Testis (tissue), 3 donors: Measurements from ENCODE around the gene GIPC1. TPM values are rescaled to one million over a fixed set of nuclear protein-coding genes. Genes with fewer than 3 reads are reported as not detected.
A peak's percentile ranks its signal among the peaks of the same experiment; 100 is the strongest.

Source experiments
- DNase-seq: peaks from one replicate; pipeline ENCODE4 v3.0.0-alpha.2; 2019
- H3K27ac ChIP-seq, 2 donors: fragments of 200-600 bp; sonication (generic); one replicate each; pipeline ENCODE4 v1.5.1; 2019
- H3K27me3 ChIP-seq: fragments of 200-600 bp; sonication (generic); one replicate; pipeline ENCODE4 v1.5.1; 2019
- H3K36me3 ChIP-seq: fragments of 200-600 bp; sonication (generic); one replicate; pipeline ENCODE4 v1.5.1; 2017; ENCODE audit warnings: low read depth; ENCODE audit errors: missing control alignments
- H3K4me1 ChIP-seq: fragments of 200-600 bp; sonication (generic); one replicate; pipeline ENCODE4 v1.5.1; 2019
- H3K4me3 ChIP-seq, 2 donors: fragments of 200-600 bp; sonication (generic); one replicate each; pipeline ENCODE4 v1.5.1; 2017 to 2019
- H3K9me3 ChIP-seq: fragments of 200-600 bp; sonication (generic); one replicate; pipeline ENCODE4 v1.5.1; 2017
- CTCF ChIP-seq, 3 experiments: fragments of 450-650 bp in 2 of 3; fragments of 200-600 bp in 1 of 3; sonication (generic) in 1 of 3; IDR thresholded peaks; one replicate each; pipeline ENCODE4 v1.5.1; 2016 to 2019; ENCODE audit warnings: antibody characterized with exemption in 3 of 3, mild to moderate bottlenecking in 2 of 3, moderate library complexity in 1 of 3
- POLR2A ChIP-seq: fragments of 450-650 bp; IDR thresholded peaks from one replicate; pipeline ENCODE4 v1.6.1; 2017; ENCODE audit warnings: antibody characterized with exemption, mild to moderate bottlenecking, moderate library complexity
- WGBS, 2 donors: methylation state at CpG; one replicate each; pipeline ENCODE4 v1.1.5; 2018; 5-methylcytosine and 5-hydroxymethylcytosine counted together
- intact Hi-C: fragments of 100-400 bp; cut with DNase I; formaldehyde crosslinking; loops from one replicate; pipeline ENCODE4 v1.15.1; 2023; ENCODE audit warnings: low total_unique reads
- polyA plus RNA-seq: library from polyadenylated mRNA; stranded (reverse); fragments of 350-450 nt; fragmentation: Illumina TruSeq; extraction: RNeasy Lipid Tissue Mini Kit (QIAGEN cat#74804); gene quantifications from one replicate; pipeline ENCODE4 v1.2.3, GENCODE V29; 2014; ENCODE audit warnings: low read depth, low replicate concordance; ENCODE audit not compliant: insufficient read depth
- total RNA-seq, 2 donors: library from RNA; depleted of rRNA; stranded (reverse); fragments of >200 nt; gene quantifications; one replicate each; pipeline ENCODE4 v1.2.3, GENCODE V29; 2016

The GIPC1 gene
- total and polyA plus RNA-seq, 3 donors from 2014 or later: 47.8 to 57.5 (median 55.0) TPM

GRCh38 chr19:14530506-14530905 is 34.6 kb upstream of the GIPC1 start:
- H3K27ac ChIP-seq: peak overlapping the region in 1 of 2 donors; percentile 94

GRCh38 chr19:14530005-14530348 is 34.0 kb upstream of the GIPC1 start:
- intact Hi-C loops: no loop called here
- DNase-seq: peak; percentile 43
- 0 to 1% methylated on average over 10 to 18 of the region's 18 CpGs for WGBS, 2 donors
- Histone ChIP-seq H3K4me1 (peaks cover 24% of the 10 kb centered on the region), H3K27me3 (no peaks in the 10 kb centered on the region), H3K4me3 (peak overlapping the region; percentile 66 to 74), H3K36me3 (no peaks in the 10 kb centered on the region), H3K27ac (peak overlapping the region; percentile 85 to 94), H3K9me3 (no peaks in the 10 kb centered on the region)
- TF ChIP-seq POLR2A: no peak
- no peak for TF ChIP-seq CTCF (IDR thresholded peaks at IDR 0.05)

More at GRCh38 chr19:14530506-14530905, 34.6 kb upstream of the GIPC1 start:
- Histone ChIP-seq H3K27me3 (no peaks in the 10 kb centered on the region), H3K4me3 (peak overlapping the region; percentile 66 to 74), H3K9me3 (no peaks in the 10 kb centered on the region), H3K36me3 (no peaks in the 10 kb centered on the region), H3K4me1 (peaks cover 24% of the 10 kb centered on the region)
- 44 to 52% methylated on average over 3 of the region's 3 CpGs for WGBS, 2 donors
- no peak for TF ChIP-seq CTCF (IDR thresholded peaks at IDR 0.05)
- no peak for TF ChIP-seq POLR2A
- intact Hi-C loops: no loop called here
- no peak for DNase-seq

- WGBS, 2 donors: 0 to 1% methylated on average over 29 to 57 of the region's 59 CpGs
- intact Hi-C loops: no loop called here
- H3K9me3 ChIP-seq: no peaks in the 10 kb centered on the region
- H3K27ac ChIP-seq: peak within 1 kb of the TSS; percentile 85 to 94
- TF ChIP-seq POLR2A: peak; percentile 96
- no peak for TF ChIP-seq CTCF (IDR thresholded peaks at IDR 0.05)
- no peaks in the 10 kb centered on the region for H3K36me3 ChIP-seq
- DNase-seq: peak; percentile 100
- peak within 1 kb of the TSS; percentile 66 to 74 for H3K4me3 ChIP-seq
- no peaks in the 10 kb centered on the region for H3K27me3 ChIP-seq
- peaks cover 24% of the 10 kb centered on the region for H3K4me1 ChIP-seq
These were observed 33.5 kb upstream of the GIPC1 start, which contains the start of gene TECR for GRCh38 chr19:14529254-14530004. Gene TECR (plus strand): TSS chr19:14529594. CDS start chr19:14529697, 103 bp downstream.

GRCh38 chr19:14528419-14529253 is 32.7 kb upstream of the GIPC1 start:
- Histone ChIP-seq H3K27ac (peak overlapping the region; percentile 3 to 85), H3K4me1 (peaks cover 24% of the 10 kb centered on the region), H3K4me3 (peak overlapping the region; percentile 66 to 74), H3K27me3 (no peaks in the 10 kb centered on the region), H3K36me3 (no peaks in the 10 kb centered on the region), H3K9me3 (no peaks in the 10 kb centered on the region)
- no peak for DNase-seq
- intact Hi-C loops: no loop called here
- TF ChIP-seq CTCF (IDR thresholded peaks at IDR 0.05) (no peak), POLR2A (no peak)
- 21 to 28% methylated on average over 36 to 39 of the region's 39 CpGs for WGBS, 2 donors
